Measurements from ENCODE around the gene TGIF2. TPM values are rescaled to one million over a fixed set of nuclear protein-coding genes. Genes with fewer than 3 reads are reported as not detected.

TGIF2 gene
- total and polyA plus RNA-seq, 2 of the 13 experiments (the other 11 are each of a cell fraction or from before 2014, with no cell fraction given), result 41.3 to 53.9 TPM

GRCh38 chr20:36614781-36615557 lies 41.6 kb downstream of the TGIF2 start (continued):
- TF ChIP-seq, protein P1, sequence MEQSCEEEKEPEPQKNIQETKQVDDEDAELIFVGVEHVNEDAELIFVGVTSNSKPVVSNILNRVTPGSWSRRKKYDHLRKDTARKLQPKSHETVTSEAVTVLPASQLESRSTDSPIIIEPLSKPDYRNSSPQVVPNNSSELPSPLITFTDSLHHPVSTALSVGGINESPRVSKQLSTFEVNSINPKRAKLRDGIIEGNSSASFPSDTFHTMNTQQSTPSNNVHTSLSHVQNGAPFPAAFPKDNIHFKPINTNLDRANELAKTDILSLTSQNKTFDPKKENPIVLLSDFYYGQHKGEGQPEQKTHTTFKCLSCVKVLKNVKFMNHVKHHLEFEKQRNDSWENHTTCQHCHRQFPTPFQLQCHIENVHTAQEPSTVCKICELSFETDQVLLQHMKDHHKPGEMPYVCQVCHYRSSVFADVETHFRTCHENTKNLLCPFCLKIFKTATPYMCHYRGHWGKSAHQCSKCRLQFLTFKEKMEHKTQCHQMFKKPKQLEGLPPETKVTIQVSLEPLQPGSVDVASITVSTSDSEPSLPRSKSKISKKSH (CRISPR knock-in tag; IDR thresholded peaks at IDR 0.05; ENCODE audit: borderline replicate concordance), result 0 out of 2 replicates have a peak, but pooled peaks have one; percentile 30
- TF ChIP-seq MED13 (CRISPR knock-in tag; IDR thresholded peaks at IDR 0.05) (no peak), DPF2 (CRISPR knock-in tag; IDR thresholded peaks at IDR 0.05; ENCODE audit: borderline replicate concordance, low read depth) (no peak)

DNA sequence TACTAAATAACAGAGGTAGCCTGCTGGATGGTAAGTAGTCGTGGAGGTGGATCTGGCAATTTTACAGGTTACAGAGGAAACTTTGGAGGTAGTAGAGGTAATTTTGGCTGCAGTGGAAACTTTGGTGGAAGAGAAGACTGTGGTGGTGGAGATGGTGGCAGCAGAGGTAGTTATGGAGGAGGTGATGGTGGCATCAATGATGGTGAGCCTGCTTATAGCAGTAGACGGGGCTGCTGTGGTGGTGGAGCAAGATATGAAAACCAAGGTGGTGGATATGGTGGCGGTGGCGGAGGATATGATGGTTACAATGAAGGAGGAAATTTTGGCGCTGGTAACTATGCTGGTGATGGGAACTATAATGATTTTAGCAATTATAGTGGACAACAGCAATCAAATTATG lies 47.5 kb downstream of the TGIF2 start:
- 96% methylated on average over 5 of the region's 5 CpGs for WGBS (ENCODE audit: low lambda C conversion rate)
- intact Hi-C loops (cut with micrococcal nuclease; ENCODE audit: unreplicated experiment), result no loop called here
- ChIA-PET CTCF (ENCODE audit: low intra/inter-chr PET ratio, low total read pairs) (no interaction called here), POLR2A (interaction anchor here (0.7 kb wide), 1 partner anchor 81 kb away, joined by 3 read pairs; no protein-coding TSS in a partner anchor)
- H3K27ac ChIP-seq (ENCODE audit: extremely low read length, insufficient read depth, low read length), result no peak overlapping the region
- no peak overlapping the region for H3K4me3 ChIP-seq (replicated peaks in 1 of 3; ENCODE audit: insufficient read depth in 1 of 3, low read depth in 2 of 3, low read length in 3 of 3)
- no peaks in the 10 kb centered on the region for H3K36me3 ChIP-seq (replicated peaks in 1 of 2; ENCODE audit: control insufficient read depth in 1 of 2, insufficient read depth in 2 of 2, low read length in 2 of 2)
- H2AFZ ChIP-seq (ENCODE audit: low read length), result no peak overlapping the region
- peaks cover 24% of the 10 kb centered on the region for H3K4me1 ChIP-seq (ENCODE audit: insufficient read depth, low read length)
- BruUV-seq (replicated peaks), result no TSS peak
- H4K20me1 ChIP-seq (ENCODE audit: insufficient read depth, low read length), result no peaks in the 10 kb centered on the region
- no peak for FAIRE-seq
- no peak for ATAC-seq
- no peaks in the 10 kb centered on the region for H3K27me3 ChIP-seq (ENCODE audit: control insufficient read depth in 1 of 2, insufficient read depth in 2 of 2, low read length in 2 of 2)
- in situ Hi-C loops (cut with HindIII; ENCODE audit: extremely low pct_ligation_motif_present, low pct_unique_long_range_greater_than_20kb), result no loop called here
- no peaks in the 10 kb centered on the region for H3K79me2 ChIP-seq (ENCODE audit: insufficient read depth, low read length)
- no peak overlapping the region for H3K9ac ChIP-seq (ENCODE audit: insufficient read depth, low read depth, low read length)
- no peaks in the 10 kb centered on the region for H3K9me3 ChIP-seq (ENCODE audit: low read length)
- DNase-seq (ENCODE audit: low spot score), result no peak
- no peak overlapping the region for H3K4me2 ChIP-seq (ENCODE audit: low read depth, low read length)
- TF ChIP-seq ZNF274 (CRISPR knock-in tag; IDR thresholded peaks at IDR 0.05), result no peak
- TF ChIP-seq SOX5 (CRISPR knock-in tag; IDR thresholded peaks at IDR 0.05; ENCODE audit: borderline replicate concordance), result no peak
- TF ChIP-seq ZNF574 (CRISPR knock-in tag; IDR thresholded peaks at IDR 0.05), result no peak
- no peak for TF ChIP-seq ZBTB21 (CRISPR knock-in tag; IDR thresholded peaks at IDR 0.05)
- no peak for TF ChIP-seq ZUFSP (CRISPR knock-in tag; IDR thresholded peaks at IDR 0.05; ENCODE audit: borderline replicate concordance)
- no peak for TF ChIP-seq ZNF451 (CRISPR knock-in tag; IDR thresholded peaks at IDR 0.05)
